Measurements from ENCODE around the gene ZNF710.

DNA sequence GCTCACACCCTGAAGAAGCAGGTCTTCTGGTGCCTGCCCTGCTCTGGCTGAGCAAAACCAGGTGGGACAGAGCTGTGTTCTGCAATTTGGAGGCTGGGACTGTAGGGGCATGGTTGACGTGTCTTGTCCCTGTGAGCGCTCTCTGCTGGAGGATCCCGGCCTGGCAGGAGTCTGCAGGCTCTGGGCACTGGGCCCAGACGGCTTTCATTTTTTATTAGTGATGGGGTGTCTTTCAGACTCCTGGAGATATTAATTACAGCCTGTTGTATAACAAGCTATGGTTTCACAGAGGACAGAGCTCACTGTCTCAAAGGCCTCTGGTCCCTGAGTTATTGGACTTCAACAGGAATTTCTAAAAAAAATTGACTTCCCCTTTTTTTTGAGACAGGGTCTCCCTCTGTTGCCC lies 29.5 kb upstream of the ZNF710 start:
- TF ChIP-seq TAF1 (IDR thresholded peaks at IDR 0.05; ENCODE audit: low read depth) (no peak), CREB1 (IDR thresholded peaks at IDR 0.05; ENCODE audit: low read depth) (no peak)
